Measurements from ENCODE around the gene LRMDA. TPM values are rescaled to one million over a fixed set of nuclear protein-coding genes. Genes with fewer than 3 reads are reported as not detected.

LRMDA gene
- total and polyA plus RNA-seq, 10 of the 15 experiments (the other 5 are each of a cell fraction or from before 2014, with no cell fraction given) = 0.07 to 0.54 (median 0.29) TPM; not detected in 4

GRCh38 chr10:76185471-76186301, 754.3 kb downstream of the LRMDA start (continued):
- TF ChIP-seq IRF5 (IDR thresholded peaks at IDR 0.05; ENCODE audit: borderline replicate concordance) (no peak), SMARCA5 (IDR thresholded peaks at IDR 0.05) (no peak), EGR1 (IDR thresholded peaks at IDR 0.05; ENCODE audit: borderline replicate concordance in 1 of 2, low read depth in 2 of 2, low read length in 2 of 2) (no peak), TCF12 (IDR thresholded peaks at IDR 0.05; ENCODE audit: low read depth, low read length) (no peak), PKNOX1 (IDR thresholded peaks at IDR 0.05) (no peak), ATF2 (IDR thresholded peaks at IDR 0.05; ENCODE audit: low read length) (no peak), ASH2L (IDR thresholded peaks at IDR 0.05; ENCODE audit: borderline replicate concordance, low read depth) (no peak), E4F1 (IDR thresholded peaks at IDR 0.05; ENCODE audit: borderline replicate concordance, partially characterized antibody) (no peak), RAD21 (IDR thresholded peaks at IDR 0.05; ENCODE audit: insufficient read depth, low read depth, low read length) (no peak), NRF1 (conservative IDR thresholded peaks at IDR 0.05; ENCODE audit: low read depth, low read length) (no peak)

Data from GM12878 (cell line).